Body of pancreas (tissue), 4 donors: ENCODE measurements around the gene WIPF2.

Experiments used
- POLR2A ChIP-seq, 3 donors: fragments of 450-650 bp; IDR thresholded peaks; one replicate each; pipeline ENCODE4 v1.6.1; 2016; ENCODE audit warnings: antibody characterized with exemption in 3 of 3, mild to moderate bottlenecking in 2 of 3
- TF ChIP-seq, protein P1 (sequence below), 7 experiments: fragments of 450-650 bp in 4 of 7; fragments of 200-600 bp in 3 of 7; sonication (generic) in 3 of 7; IDR thresholded peaks; one replicate each; pipeline ENCODE4 v1.5.1; 2016 to 2019; ENCODE audit warnings: antibody characterized with exemption in 7 of 7

DNA sequence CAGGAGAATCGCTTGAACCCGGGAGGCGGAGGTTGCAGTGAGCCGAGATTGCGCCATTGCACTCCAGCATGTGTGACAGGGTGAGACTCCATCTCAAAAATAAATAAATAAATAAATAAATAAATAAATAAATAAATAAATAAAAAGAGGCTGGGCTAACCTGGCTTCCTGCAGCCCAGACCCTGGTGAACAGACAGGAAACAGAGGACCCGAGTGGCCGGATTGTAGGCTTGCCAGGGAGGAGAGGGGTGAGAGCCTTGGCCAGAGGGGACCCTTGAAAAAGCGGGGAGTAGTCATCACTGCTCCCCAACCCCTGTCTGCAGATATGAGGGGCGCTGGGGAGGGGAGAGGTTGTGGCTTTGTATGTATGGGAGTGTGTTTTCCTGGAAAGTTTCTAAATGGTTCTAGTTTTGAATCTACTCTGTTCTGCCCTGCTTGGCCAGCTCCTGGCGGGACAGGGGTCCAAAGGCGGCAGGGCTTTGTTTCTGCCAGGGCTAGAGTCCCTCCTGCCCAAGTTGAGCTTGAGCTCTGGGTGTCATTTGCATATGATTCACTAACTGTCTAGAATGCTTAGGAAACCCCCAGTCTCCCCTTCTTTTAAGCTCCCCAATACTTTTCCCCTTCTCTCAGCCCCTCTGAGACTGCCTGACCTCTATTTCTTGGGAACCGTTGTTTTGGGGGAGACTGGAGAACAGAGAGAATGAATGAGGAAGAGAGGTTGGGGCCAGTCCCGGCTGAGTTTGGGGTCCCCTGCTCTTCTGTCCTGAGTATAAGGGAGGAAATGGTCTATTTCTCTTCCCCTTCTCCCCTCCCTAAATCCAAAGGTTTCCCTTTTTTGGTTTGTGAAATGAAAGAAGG is 106.3 kb downstream of the WIPF2 start:
- TF ChIP-seq, protein P1, sequence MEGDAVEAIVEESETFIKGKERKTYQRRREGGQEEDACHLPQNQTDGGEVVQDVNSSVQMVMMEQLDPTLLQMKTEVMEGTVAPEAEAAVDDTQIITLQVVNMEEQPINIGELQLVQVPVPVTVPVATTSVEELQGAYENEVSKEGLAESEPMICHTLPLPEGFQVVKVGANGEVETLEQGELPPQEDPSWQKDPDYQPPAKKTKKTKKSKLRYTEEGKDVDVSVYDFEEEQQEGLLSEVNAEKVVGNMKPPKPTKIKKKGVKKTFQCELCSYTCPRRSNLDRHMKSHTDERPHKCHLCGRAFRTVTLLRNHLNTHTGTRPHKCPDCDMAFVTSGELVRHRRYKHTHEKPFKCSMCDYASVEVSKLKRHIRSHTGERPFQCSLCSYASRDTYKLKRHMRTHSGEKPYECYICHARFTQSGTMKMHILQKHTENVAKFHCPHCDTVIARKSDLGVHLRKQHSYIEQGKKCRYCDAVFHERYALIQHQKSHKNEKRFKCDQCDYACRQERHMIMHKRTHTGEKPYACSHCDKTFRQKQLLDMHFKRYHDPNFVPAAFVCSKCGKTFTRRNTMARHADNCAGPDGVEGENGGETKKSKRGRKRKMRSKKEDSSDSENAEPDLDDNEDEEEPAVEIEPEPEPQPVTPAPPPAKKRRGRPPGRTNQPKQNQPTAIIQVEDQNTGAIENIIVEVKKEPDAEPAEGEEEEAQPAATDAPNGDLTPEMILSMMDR (IDR thresholded peaks at IDR 0.05): no peak
- TF ChIP-seq POLR2A (IDR thresholded peaks at IDR 0.05): no peak
